Measurements from ENCODE around the gene TSEN15. TPM values are rescaled to one million over a fixed set of nuclear protein-coding genes. Genes with fewer than 3 reads are reported as not detected.

Gene TSEN15
- total and polyA plus RNA-seq, 9 of the 15 experiments (the other 6 are each of a cell fraction or from before 2014, with no cell fraction given) = 25.6 to 121 (median 91.3) TPM

GRCh38 chr1:184031409-184032107, 20.0 kb upstream of the TSEN15 start (continued):
- no peak for TF ChIP-seq SRSF3 (IDR thresholded peaks at IDR 0.05; ENCODE audit: insufficient read depth, low read length)
- TF ChIP-seq NFRKB (IDR thresholded peaks at IDR 0.05; ENCODE audit: low read depth) = peak; percentile 94
- TF ChIP-seq MCM7 (IDR thresholded peaks at IDR 0.05) = no peak
- TF ChIP-seq U2AF1 (optimal IDR thresholded peaks at IDR 0.05; ENCODE audit: low read depth, low read length) = peak; percentile 39
- no peak for TF ChIP-seq ZNF23 (CRISPR knock-in tag; IDR thresholded peaks at IDR 0.05)
- TF ChIP-seq POLR2AphosphoS2 (IDR thresholded peaks at IDR 0.05; ENCODE audit: low read length) = no peak
- TF ChIP-seq SMARCA5 (IDR thresholded peaks at IDR 0.05) = peak; percentile 76
- no peak for TF ChIP-seq ZNF668 (CRISPR knock-in tag; IDR thresholded peaks at IDR 0.05)
- TF ChIP-seq ARHGAP35 (IDR thresholded peaks at IDR 0.05; ENCODE audit: partially characterized antibody) = no peak
- TF ChIP-seq CHD1 (IDR thresholded peaks at IDR 0.05; ENCODE audit: low read length) = no peak
- TF ChIP-seq ZNF395 (CRISPR knock-in tag; IDR thresholded peaks at IDR 0.05) = peak; percentile 61; the same call in 1 of the 2 replicates
- peak; percentile 85 to 86 for TF ChIP-seq KDM1A (IDR thresholded peaks at IDR 0.05)
- no peak for TF ChIP-seq GTF2E2 (tag; IDR thresholded peaks at IDR 0.05)
- TF ChIP-seq EGR1 (conservative IDR thresholded peaks at IDR 0.05) = no peak
- TF ChIP-seq FOXA1 (IDR thresholded peaks at IDR 0.05; ENCODE audit: borderline replicate concordance) = no peak
- no peak for TF ChIP-seq KDM5B (IDR thresholded peaks at IDR 0.05; ENCODE audit: insufficient replicate concordance, low read depth, low read length)
- TF ChIP-seq POLR2B (IDR thresholded peaks at IDR 0.05; ENCODE audit: low read depth, partially characterized antibody) = peak; percentile 57
- 0 out of 4 replicates have a peak, but pooled peaks of 1 of the 2 experiments have one; percentile 8 for TF ChIP-seq BCLAF1 (IDR thresholded peaks at IDR 0.05; ENCODE audit: borderline replicate concordance in 1 of 2, control insufficient read depth in 1 of 2, low read depth in 2 of 2, low read length in 1 of 2)
- no peak for TF ChIP-seq FOXP1 (CRISPR knock-in tag; IDR thresholded peaks at IDR 0.05)
- TF ChIP-seq YBX1 (IDR thresholded peaks at IDR 0.05) = no peak
- TF ChIP-seq ZNF41 (CRISPR knock-in tag; conservative IDR thresholded peaks at IDR 0.05) = no peak
- TF ChIP-seq CAMTA2 (CRISPR knock-in tag; conservative IDR thresholded peaks at IDR 0.05) = no peak
- no peak for TF ChIP-seq PTBP1 (IDR thresholded peaks at IDR 0.05; ENCODE audit: low read depth, low read length)
- no peak for TF ChIP-seq GTF2A2 (tag; IDR thresholded peaks at IDR 0.05)
- no peak for TF ChIP-seq PATZ1 (CRISPR knock-in tag; IDR thresholded peaks at IDR 0.05; ENCODE audit: borderline replicate concordance)

Data from K562 (cell line).